Loucy (cell line): ENCODE measurements around the gene BTRC.

Source experiments
- H2AFZ ChIP-seq: fragments of 200-600 bp; sonication (generic); 2 replicates; pipeline ENCODE4 v1.6.0; 2016; ENCODE audit warnings: antibody characterized with exemption, mild to moderate bottlenecking, low read length, moderate library complexity
- H3F3A ChIP-seq: fragments of 200-600 bp; 2 replicates; pipeline ENCODE4 v1.6.0; 2016; ENCODE audit warnings: antibody characterized with exemption, low read depth, mild to moderate bottlenecking
- H3K27me3 ChIP-seq: fragments of 200-600 bp; sonication (generic); 2 replicates; pipeline ENCODE4 v1.6.1; 2014; ENCODE audit warnings: low read length, mild to moderate bottlenecking; ENCODE audit not compliant: insufficient read depth, poor library complexity, severe bottlenecking
- H3K36me3 ChIP-seq: fragments of 200-600 bp; sonication (generic); 2 replicates; pipeline ENCODE4 v1.6.1; 2016; ENCODE audit warnings: low read length; ENCODE audit not compliant: insufficient read depth
- H3K4me1 ChIP-seq: fragments of 200-600 bp; sonication (generic); 2 replicates; pipeline ENCODE4 v1.5.1; 2014; ENCODE audit warnings: low read length, mild to moderate bottlenecking; ENCODE audit not compliant: insufficient read depth, poor library complexity, severe bottlenecking
- H3K4me2 ChIP-seq: fragments of 200-600 bp; sonication (generic); 2 replicates; pipeline ENCODE4 v1.6.0; 2014; ENCODE audit warnings: antibody characterized with exemption, low read length, low read depth, mild to moderate bottlenecking; ENCODE audit not compliant: poor library complexity, severe bottlenecking
- H3K4me3 ChIP-seq: fragments of 200-600 bp; sonication (generic); 2 replicates; pipeline ENCODE4 v1.5.1; 2014; ENCODE audit warnings: low read length, mild to moderate bottlenecking, mixed read lengths; ENCODE audit not compliant: poor library complexity, severe bottlenecking
- H3K79me2 ChIP-seq: fragments of 200-600 bp; sonication (generic); 2 replicates; pipeline ENCODE4 v1.6.1; 2014; ENCODE audit warnings: low read length; ENCODE audit not compliant: insufficient read depth
- H3K9ac ChIP-seq: fragments of 200-600 bp; sonication (generic); 2 replicates; pipeline ENCODE4 v1.6.0; 2014; ENCODE audit warnings: mild to moderate bottlenecking, low read depth, low read length, moderate library complexity; ENCODE audit not compliant: poor library complexity, severe bottlenecking
- H3K9me2 ChIP-seq: fragments of 200-600 bp; sonication (generic); replicated peaks from 2 replicates; pipeline ENCODE4 v1.6.1; 2016; ENCODE audit warnings: low read depth, low read length, mixed read lengths
- H3K9me3 ChIP-seq: fragments of 200-600 bp; sonication (generic); 2 replicates; pipeline ENCODE4 v1.6.1; 2014; ENCODE audit warnings: mild to moderate bottlenecking, antibody characterized with exemption, low read length, low read depth; ENCODE audit not compliant: insufficient read depth
- H4K20me1 ChIP-seq: fragments of 200-600 bp; sonication (generic); 2 replicates; pipeline ENCODE4 v1.6.0; 2014; ENCODE audit warnings: antibody characterized with exemption, low read length, mild to moderate bottlenecking; ENCODE audit not compliant: insufficient read depth, poor library complexity, severe bottlenecking
- CTCF ChIP-seq: fragments of 200-600 bp; sonication (generic); conservative IDR thresholded peaks from 2 replicates; pipeline ENCODE4 v1.5.1; 2014; ENCODE audit warnings: mild to moderate bottlenecking, antibody characterized with exemption, low read length
- EZH2phosphoT487 ChIP-seq: fragments of 200-600 bp; IDR thresholded peaks from 2 replicates; pipeline ENCODE4 v1.6.1; 2018; ENCODE audit warnings: antibody characterized with exemption, mild to moderate bottlenecking, moderate library complexity, borderline replicate concordance

Gene BTRC

GRCh38 chr10:101428036-101428435 is 74.1 kb downstream of the BTRC start:
- peaks cover 7% of the 10 kb centered on the region; the same call in 1 of the 2 replicates for H3K36me3 ChIP-seq
- peaks cover 5% of the 10 kb centered on the region for H4K20me1 ChIP-seq

GRCh38 chr10:101429423-101429822 is 75.5 kb downstream of the BTRC start:
- Histone ChIP-seq H3K27me3 (no peaks in the 10 kb centered on the region), H3K4me2 (no peak overlapping the region), H3K79me2 (peaks cover 16% of the 10 kb centered on the region; the same call in 1 of the 2 replicates), H2AFZ (no peak overlapping the region), H3F3A (no peaks in the 10 kb centered on the region), H3K9me2 (no peaks in the 10 kb centered on the region), H3K9me3 (no peaks in the 10 kb centered on the region), H3K4me3 (no peak overlapping the region), H3K36me3 (peaks cover 7% of the 10 kb centered on the region; the same call in 1 of the 2 replicates), H4K20me1 (peaks cover 3% of the 10 kb centered on the region), H3K9ac (no peak overlapping the region), H3K4me1 (no peaks in the 10 kb centered on the region)
- TF ChIP-seq EZH2phosphoT487 (no peak), CTCF (no peak)

More at GRCh38 chr10:101428036-101428435, 74.1 kb downstream of the BTRC start:
- TF ChIP-seq CTCF, result no peak
- TF ChIP-seq EZH2phosphoT487, result no peak
- no peak overlapping the region for H3K4me3 ChIP-seq
- H3K27me3 ChIP-seq, result no peaks in the 10 kb centered on the region
- H3K4me1 ChIP-seq, result no peaks in the 10 kb centered on the region
- no peak overlapping the region for H3K9ac ChIP-seq
- H3K79me2 ChIP-seq, result peaks cover 24% of the 10 kb centered on the region; the same call in 1 of the 2 replicates
- no peaks in the 10 kb centered on the region for H3K9me2 ChIP-seq
- no peak overlapping the region for H2AFZ ChIP-seq
- no peaks in the 10 kb centered on the region for H3F3A ChIP-seq
- no peaks in the 10 kb centered on the region for H3K9me3 ChIP-seq
- H3K4me2 ChIP-seq, result no peak overlapping the region

GRCh38 chr10:101436302-101436701 is 82.3 kb downstream of the BTRC start:
- H3K27me3 ChIP-seq, result no peaks in the 10 kb centered on the region
- TF ChIP-seq CTCF, result no peak
- no peak for TF ChIP-seq EZH2phosphoT487

More at GRCh38 chr10:101436302-101436701, 82.3 kb downstream of the BTRC start:
- Histone ChIP-seq H3K4me3 (no peak overlapping the region), H2AFZ (no peak overlapping the region), H4K20me1 (no peaks in the 10 kb centered on the region), H3K4me2 (no peak overlapping the region), H3K36me3 (peaks cover 7% of the 10 kb centered on the region; the same call in 1 of the 2 replicates), H3F3A (no peaks in the 10 kb centered on the region), H3K9me2 (no peaks in the 10 kb centered on the region), H3K79me2 (no peaks in the 10 kb centered on the region), H3K4me1 (no peaks in the 10 kb centered on the region), H3K9me3 (no peaks in the 10 kb centered on the region), H3K9ac (no peak overlapping the region)
